PC-3 (cell line): ENCODE results near the gene SLC31A1. TPM values are rescaled to one million over a fixed set of nuclear protein-coding genes. Genes with fewer than 3 reads are reported as not detected.

Experiments
- ATAC-seq: fragments of 200-7000 bp; cut with Tn5 transposase; 2 replicates; pipeline ENCODE4 v1.9.1; 2020; ENCODE audit warnings: mild to moderate bottlenecking, moderate library complexity
- BruUV-seq: library from RNA; stranded (reverse); fragments of 400-500 nt; replicated peaks from 2 replicates; lab custom pipeline; 2021; lab: Mats Ljungman, UMichigan
- CTCF ChIA-PET: fragments of 300-600 bp; sonication (Branson Sonifier 250); formaldehyde crosslinking; loops from one replicate; lab custom pipeline; 2022; ENCODE audit warnings: antibody characterized with exemption; lab: Charles Lee
- POLR2A ChIA-PET: fragments of 300-600 bp; sonication (Branson Sonifier 250); formaldehyde crosslinking; loops from one replicate; lab custom pipeline; 2022; ENCODE audit warnings: antibody characterized with exemption; ENCODE audit not compliant: unreplicated experiment; lab: Charles Lee
- DNase-seq: peaks from one replicate; pipeline ENCODE4 v3.0.0-alpha.2; 2015
- H2AFZ ChIP-seq: fragments of 300-600 bp; sonication (generic); 2 replicates; pipeline ENCODE4 v1.6.0; 2016; ENCODE audit warnings: antibody characterized with exemption, low read length
- H3F3A ChIP-seq: fragments of 300-600 bp; sonication (generic); one replicate; pipeline ENCODE4 v1.6.0; 2017; ENCODE audit warnings: antibody characterized with exemption, low read length, control low read depth, mild to moderate bottlenecking; ENCODE audit not compliant: unreplicated experiment
- H3K27ac ChIP-seq: fragments of 300-600 bp; sonication (generic); 2 replicates; pipeline ENCODE4 v1.5.1; 2016; ENCODE audit warnings: mild to moderate bottlenecking, low read length
- H3K27me3 ChIP-seq: fragments of 300-600 bp; sonication (generic); 2 replicates; pipeline ENCODE4 v1.6.1; 2016; ENCODE audit warnings: low read length, mixed read lengths
- H3K36me3 ChIP-seq: fragments of 300-600 bp; sonication (generic); 2 replicates; pipeline ENCODE4 v1.6.1; 2016; ENCODE audit warnings: low read depth, mixed run types, low read length, mixed read lengths
- H3K4me1 ChIP-seq: fragments of 300-600 bp; sonication (generic); 2 replicates; pipeline ENCODE4 v1.5.1; 2016; ENCODE audit warnings: low read length; ENCODE audit not compliant: insufficient read depth
- H3K4me2 ChIP-seq: fragments of 300-600 bp; sonication (generic); 2 replicates; pipeline ENCODE4 v1.6.0; 2016; ENCODE audit warnings: low read length
- H3K4me3 ChIP-seq: fragments of 300-600 bp; sonication (generic); 2 replicates; pipeline ENCODE4 v1.5.1; 2016; ENCODE audit warnings: mild to moderate bottlenecking, low read length, mixed read lengths
- H3K79me2 ChIP-seq: fragments of 300-600 bp; sonication (generic); 2 replicates; pipeline ENCODE4 v1.6.1; 2017; ENCODE audit warnings: low read length, mixed read lengths
- H3K9ac ChIP-seq: fragments of 300-600 bp; sonication (generic); 2 replicates; pipeline ENCODE4 v1.6.0; 2016; ENCODE audit warnings: mild to moderate bottlenecking, low read length
- H3K9me2 ChIP-seq: fragments of 300-600 bp; sonication (generic); replicated peaks from 2 replicates; pipeline ENCODE4 v1.6.1; 2016; ENCODE audit warnings: mixed run types, low read length, mixed read lengths
- H3K9me3 ChIP-seq: fragments of 300-600 bp; sonication (generic); 2 replicates; pipeline ENCODE4 v1.6.1; 2016; ENCODE audit warnings: low read length, mixed read lengths
- H4K20me1 ChIP-seq: fragments of 300-600 bp; sonication (generic); 2 replicates; pipeline ENCODE4 v1.6.1; 2016; ENCODE audit warnings: low read length, mixed read lengths
- EZH2 ChIP-seq: fragments of 300-600 bp; sonication (generic); IDR thresholded peaks from one replicate; pipeline ENCODE4 v1.6.1; 2017; ENCODE audit warnings: antibody characterized with exemption, mild to moderate bottlenecking, low read length; ENCODE audit not compliant: unreplicated experiment
- EZH2phosphoT487 ChIP-seq: fragments of 300-600 bp; sonication (generic); IDR thresholded peaks from 2 replicates; pipeline ENCODE4 v1.6.1; 2018; ENCODE audit warnings: mild to moderate bottlenecking, antibody characterized with exemption, low read length, borderline replicate concordance
- intact Hi-C: fragments of 100-400 bp; cut with micrococcal nuclease; formaldehyde crosslinking; loops from 2 replicates; pipeline ENCODE4 v1.9.0; 2023
- total RNA-seq: library from RNA; depleted of rRNA; stranded (reverse); fragments of >200 nt; gene quantifications from 2 replicates; pipeline ENCODE4 v1.2.3, GENCODE V29; 2014
- TF ChIP-seq, protein P1 (sequence below): fragments of 300-600 bp; sonication (generic); conservative IDR thresholded peaks from 2 replicates; pipeline ENCODE4 v1.5.1; 2017; ENCODE audit warnings: antibody characterized with exemption, low read depth, mild to moderate bottlenecking, low read length

The SLC31A1 gene
- total RNA-seq, 1 experiment from 2014 or later = 9.7 TPM

DNA sequence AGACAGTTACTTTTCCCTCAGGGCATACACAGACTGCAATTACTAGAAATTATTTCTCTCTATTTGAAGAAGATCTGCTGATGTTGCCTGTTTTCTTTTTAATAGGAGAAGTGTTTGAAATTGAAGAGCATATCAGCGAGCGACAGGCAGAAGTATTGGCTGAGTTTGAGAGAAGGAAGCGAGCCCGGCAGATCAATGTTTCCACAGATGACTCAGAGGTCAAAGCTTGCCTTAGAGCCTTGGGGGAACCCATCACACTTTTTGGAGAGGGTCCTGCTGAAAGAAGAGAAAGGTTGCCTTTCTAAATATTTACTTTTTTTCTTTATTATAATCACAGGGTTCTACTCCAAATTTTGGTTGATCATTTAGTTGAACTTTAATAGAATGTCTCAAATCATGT lies 57.5 kb downstream of the SLC31A1 start:
- no TSS peak for BruUV-seq
- Histone ChIP-seq H3K79me2 (peaks cover 45% of the 10 kb centered on the region), H3K4me2 (no peak overlapping the region), H2AFZ (no peak overlapping the region), H3K27me3 (no peaks in the 10 kb centered on the region), H3K27ac (no peak overlapping the region), H3F3A (no peaks in the 10 kb centered on the region), H3K36me3 (peaks cover 35% of the 10 kb centered on the region), H3K4me3 (no peak overlapping the region), H3K9me3 (no peaks in the 10 kb centered on the region), H3K9me2 (no peaks in the 10 kb centered on the region), H4K20me1 (no peaks in the 10 kb centered on the region), H3K9ac (no peak overlapping the region), H3K4me1 (peaks cover 5% of the 10 kb centered on the region)
- TF ChIP-seq EZH2 (no peak), EZH2phosphoT487 (no peak)
- TF ChIP-seq, protein P1, sequence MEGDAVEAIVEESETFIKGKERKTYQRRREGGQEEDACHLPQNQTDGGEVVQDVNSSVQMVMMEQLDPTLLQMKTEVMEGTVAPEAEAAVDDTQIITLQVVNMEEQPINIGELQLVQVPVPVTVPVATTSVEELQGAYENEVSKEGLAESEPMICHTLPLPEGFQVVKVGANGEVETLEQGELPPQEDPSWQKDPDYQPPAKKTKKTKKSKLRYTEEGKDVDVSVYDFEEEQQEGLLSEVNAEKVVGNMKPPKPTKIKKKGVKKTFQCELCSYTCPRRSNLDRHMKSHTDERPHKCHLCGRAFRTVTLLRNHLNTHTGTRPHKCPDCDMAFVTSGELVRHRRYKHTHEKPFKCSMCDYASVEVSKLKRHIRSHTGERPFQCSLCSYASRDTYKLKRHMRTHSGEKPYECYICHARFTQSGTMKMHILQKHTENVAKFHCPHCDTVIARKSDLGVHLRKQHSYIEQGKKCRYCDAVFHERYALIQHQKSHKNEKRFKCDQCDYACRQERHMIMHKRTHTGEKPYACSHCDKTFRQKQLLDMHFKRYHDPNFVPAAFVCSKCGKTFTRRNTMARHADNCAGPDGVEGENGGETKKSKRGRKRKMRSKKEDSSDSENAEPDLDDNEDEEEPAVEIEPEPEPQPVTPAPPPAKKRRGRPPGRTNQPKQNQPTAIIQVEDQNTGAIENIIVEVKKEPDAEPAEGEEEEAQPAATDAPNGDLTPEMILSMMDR = no peak
- DNase-seq (no peak), ATAC-seq (no peak)
- intact Hi-C loops = no loop called here
- ChIA-PET CTCF (no interaction called here), POLR2A (no interaction called here)

DNA sequence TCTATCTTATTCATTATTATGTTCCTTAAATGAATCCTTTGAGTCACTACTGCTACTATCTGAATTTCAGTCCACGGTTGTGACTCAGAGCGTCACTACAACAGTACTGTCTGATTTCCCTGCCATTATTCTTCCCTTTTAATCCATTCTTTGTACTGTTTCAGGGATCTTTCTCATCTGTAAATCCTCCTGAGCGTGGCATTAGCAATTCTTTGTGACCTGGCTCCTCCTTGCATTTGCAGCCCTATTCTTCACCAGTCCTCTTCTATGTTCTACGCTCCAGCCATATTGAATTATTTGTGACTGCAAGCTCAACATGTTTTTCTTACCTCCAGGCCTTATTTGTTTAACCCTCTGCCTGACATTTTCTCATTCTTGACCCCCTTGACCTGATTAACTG lies 60.0 kb downstream of the SLC31A1 start:
- BruUV-seq = no TSS peak
- intact Hi-C loops = no loop called here
- CTCF ChIA-PET = no interaction called here

DNA sequence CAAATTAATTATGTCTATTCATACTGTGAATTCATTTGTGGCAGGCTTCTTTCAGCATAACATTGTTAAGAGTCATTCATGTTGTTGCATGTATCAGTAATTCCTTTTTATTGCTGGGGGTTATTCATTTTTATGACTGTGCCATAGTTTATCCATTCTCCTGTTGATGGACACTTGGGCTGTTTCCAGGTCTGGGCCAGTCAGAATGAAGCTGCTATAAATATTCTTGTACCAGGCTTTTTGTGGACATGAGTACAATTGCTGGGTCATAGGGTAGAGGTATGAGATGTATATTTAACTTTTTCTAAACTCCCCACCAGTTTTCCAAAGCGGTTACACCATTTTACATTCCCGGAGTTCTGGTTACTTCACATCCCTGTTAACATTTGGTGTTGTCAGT lies 67.7 kb downstream of the SLC31A1 start:
- intact Hi-C loops = no loop called here
- Histone ChIP-seq H3K9me2 (no peaks in the 10 kb centered on the region), H3K9ac (no peak overlapping the region), H2AFZ (no peak overlapping the region), H3K4me2 (no peak overlapping the region), H3K4me3 (no peak overlapping the region), H3K4me1 (no peaks in the 10 kb centered on the region), H3K27me3 (no peaks in the 10 kb centered on the region), H3K79me2 (no peaks in the 10 kb centered on the region), H4K20me1 (no peaks in the 10 kb centered on the region), H3K27ac (no peak overlapping the region), H3K36me3 (peaks cover 73% of the 10 kb centered on the region), H3K9me3 (no peaks in the 10 kb centered on the region), H3F3A (no peaks in the 10 kb centered on the region)
- TF ChIP-seq EZH2 (no peak), EZH2phosphoT487 (no peak)
- TF ChIP-seq, protein P1 = no peak
- ChIA-PET CTCF (no interaction called here), POLR2A (no interaction called here)
- ATAC-seq (no peak), DNase-seq (no peak)
- no TSS peak for BruUV-seq

More for the DNA sequence above, 60.0 kb downstream of the SLC31A1 start:
- Histone ChIP-seq H3K4me2 (no peak overlapping the region), H3K27me3 (no peaks in the 10 kb centered on the region), H3K9ac (no peak overlapping the region), H3F3A (no peaks in the 10 kb centered on the region), H3K4me1 (no peaks in the 10 kb centered on the region; the same call in 1 of the 2 replicates), H3K36me3 (peaks cover 53% of the 10 kb centered on the region), H3K9me3 (no peaks in the 10 kb centered on the region), H4K20me1 (no peaks in the 10 kb centered on the region), H3K27ac (no peak overlapping the region), H3K4me3 (no peak overlapping the region), H2AFZ (no peak overlapping the region), H3K9me2 (no peaks in the 10 kb centered on the region), H3K79me2 (peaks cover 23% of the 10 kb centered on the region)
- no peak for DNase-seq
- POLR2A ChIA-PET = no interaction called here
- TF ChIP-seq, protein P1 = no peak
- no peak for TF ChIP-seq EZH2
- no peak for TF ChIP-seq EZH2phosphoT487
- ATAC-seq = no peak
